PC-9 (cell line): ENCODE data around the gene PRDM13. TPM values are rescaled to one million over a fixed set of nuclear protein-coding genes. Genes with fewer than 3 reads are reported as not detected.

Source experiments
- BruUV-seq: library from RNA; stranded (reverse); fragments of 400-500 nt; replicated peaks from 2 replicates; lab custom pipeline; 2021; lab: Mats Ljungman, UMichigan
- CTCF ChIA-PET: fragments of 300-600 bp; sonication (Branson Sonifier 250); formaldehyde crosslinking; loops from one replicate; lab custom pipeline; 2022; ENCODE audit warnings: antibody characterized with exemption; lab: Charles Lee
- POLR2A ChIA-PET: fragments of 300-600 bp; sonication (Branson Sonifier 250); formaldehyde crosslinking; loops from one replicate; lab custom pipeline; 2022; ENCODE audit warnings: antibody characterized with exemption; ENCODE audit not compliant: unreplicated experiment; lab: Charles Lee
- DNase-seq, 2 experiments: peaks; one replicate each; pipeline versions ENCODE4 v3.0.0 to v3.0.0-alpha.2; 2015 to 2022; ENCODE audit warnings: mixed read lengths in 1 of 2
- H2AFZ ChIP-seq: fragments of 200-600 bp; sonication (generic); 2 replicates; pipeline ENCODE4 v1.8.1; 2017; ENCODE audit warnings: antibody characterized with exemption
- H3F3A ChIP-seq: fragments of 200-600 bp; sonication (generic); 2 replicates; pipeline ENCODE4 v1.8.1; 2017; ENCODE audit warnings: antibody characterized with exemption, mild to moderate bottlenecking, low read depth; ENCODE audit not compliant: insufficient read depth
- H3K27ac ChIP-seq: fragments of 200-600 bp; sonication (generic); 2 replicates; pipeline ENCODE4 v1.6.1; 2016; ENCODE audit warnings: mixed run types
- H3K27me3 ChIP-seq: fragments of 200-600 bp; sonication (generic); 2 replicates; pipeline ENCODE4 v1.6.1; 2016; ENCODE audit warnings: low read depth, mixed run types; ENCODE audit not compliant: insufficient read depth
- H3K36me3 ChIP-seq: fragments of 200-600 bp; sonication (generic); 2 replicates; pipeline ENCODE4 v1.6.1; 2016; ENCODE audit warnings: low read depth, mixed run types
- H3K4me1 ChIP-seq: fragments of 200-600 bp; sonication (generic); replicated peaks from 2 replicates; pipeline ENCODE4 v1.6.1; 2016; ENCODE audit warnings: mixed run types; ENCODE audit not compliant: insufficient read depth
- H3K4me2 ChIP-seq: fragments of 200-600 bp; sonication (generic); 2 replicates; pipeline ENCODE4 v1.6.1; 2017; ENCODE audit warnings: mixed run types
- H3K4me3 ChIP-seq: fragments of 200-600 bp; sonication (generic); 2 replicates; pipeline ENCODE4 v1.6.1; 2016; ENCODE audit warnings: mixed run types
- H3K79me2 ChIP-seq: fragments of 200-600 bp; sonication (generic); 2 replicates; pipeline ENCODE4 v1.6.1; 2017; ENCODE audit warnings: low read depth, mixed run types
- H3K9me2 ChIP-seq: fragments of 200-600 bp; sonication (generic); 2 replicates; pipeline ENCODE4 v1.8.1; 2017; ENCODE audit warnings: mild to moderate bottlenecking; ENCODE audit not compliant: insufficient read depth
- H3K9me3 ChIP-seq: fragments of 200-600 bp; sonication (generic); 2 replicates; pipeline ENCODE4 v1.8.1; 2016; ENCODE audit warnings: low read depth; ENCODE audit not compliant: insufficient read depth
- H4K20me1 ChIP-seq: fragments of 200-600 bp; sonication (generic); 2 replicates; pipeline ENCODE4 v1.8.1; 2017; ENCODE audit not compliant: insufficient read depth
- CTCF ChIP-seq: fragments of 200-600 bp; sonication (generic); conservative IDR thresholded peaks from 2 replicates; pipeline ENCODE4 v1.6.1; 2017; ENCODE audit warnings: mixed run types, antibody characterized with exemption, mild to moderate bottlenecking, moderate library complexity
- EZH2 ChIP-seq: fragments of 200-600 bp; sonication (generic); IDR thresholded peaks from 2 replicates; pipeline ENCODE4 v1.8.0; 2017; ENCODE audit warnings: antibody characterized with exemption, low read depth
- intact Hi-C: fragments of 100-400 bp; cut with micrococcal nuclease; formaldehyde crosslinking; loops from one replicate; pipeline ENCODE4 v1.10.0; 2022; ENCODE audit not compliant: unreplicated experiment
- total RNA-seq: library from RNA; stranded (reverse); gene quantifications from 2 replicates; pipeline ENCODE4 v1.2.3, GENCODE V29; 2021

The PRDM13 gene
- total RNA-seq, 1 experiment from 2014 or later, result not detected

DNA sequence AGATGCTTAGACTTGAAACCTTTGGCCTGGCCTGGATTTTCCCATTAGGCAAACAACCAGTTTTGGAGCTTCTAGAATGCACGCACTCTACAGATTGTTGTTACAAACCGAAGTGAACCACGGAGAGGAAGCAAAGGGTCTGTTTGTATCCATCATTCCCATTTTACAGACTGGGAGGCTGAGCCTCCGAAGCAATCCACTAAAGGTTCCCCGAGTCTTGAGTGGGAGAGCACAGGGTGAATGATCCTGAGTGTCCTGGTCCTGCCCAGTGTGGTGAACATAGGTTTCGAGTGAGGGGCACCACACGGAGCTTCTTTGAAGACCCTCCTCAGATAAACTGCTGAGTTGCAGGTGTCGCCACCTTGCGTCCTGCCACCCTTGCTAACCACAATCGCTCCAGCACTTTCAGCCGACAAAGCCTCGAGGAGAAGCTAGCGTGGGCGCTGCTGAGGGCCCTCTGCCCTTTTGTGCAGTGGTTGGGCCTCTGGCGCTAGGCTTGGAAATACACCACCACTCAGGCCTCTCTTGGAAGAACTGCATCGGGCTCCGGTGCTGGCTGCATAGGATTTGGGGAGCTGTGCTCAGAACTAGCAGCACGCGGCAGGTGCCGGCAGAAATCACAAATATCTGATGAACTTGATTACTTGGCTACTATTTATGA lies 1.4 kb upstream of the PRDM13 start:
- 0 out of 2 replicates have a peak, but pooled peaks cover 3% of the 10 kb centered on the region for H3K27me3 ChIP-seq
- ChIA-PET CTCF (no interaction called here), POLR2A (no interaction called here)

GRCh38 chr6:99605911-99606655 lies 550 bp upstream of the PRDM13 start:
- H3K4me1 ChIP-seq, result no peaks in the 10 kb centered on the region
- H3K79me2 ChIP-seq, result no peaks in the 10 kb centered on the region
- no peaks in the 10 kb centered on the region for H4K20me1 ChIP-seq
- H3F3A ChIP-seq, result no peaks in the 10 kb centered on the region
- POLR2A ChIA-PET, result no interaction called here
- H3K36me3 ChIP-seq, result no peaks in the 10 kb centered on the region
- CTCF ChIA-PET, result no interaction called here
- H3K4me3 ChIP-seq, result no peak overlapping the region
- no peak overlapping the region for H3K4me2 ChIP-seq
- no peaks in the 10 kb centered on the region for H3K9me2 ChIP-seq
- TF ChIP-seq CTCF, result no peak
- TF ChIP-seq EZH2, result no peak
- no peak for DNase-seq
- 0 out of 2 replicates have a peak, but pooled peaks cover 3% of the 10 kb centered on the region for H3K27me3 ChIP-seq
- intact Hi-C loops, result no loop called here
- no TSS peak for BruUV-seq
- no peak overlapping the region for H3K27ac ChIP-seq
- H2AFZ ChIP-seq, result 0 out of 2 replicates have a peak overlapping the region, but pooled peaks have one; percentile 36
- no peaks in the 10 kb centered on the region for H3K9me3 ChIP-seq

More for the DNA sequence above, 1.4 kb upstream of the PRDM13 start:
- Histone ChIP-seq H3K4me2 (no peak overlapping the region), H3K4me3 (no peak overlapping the region), H3K4me1 (no peaks in the 10 kb centered on the region), H4K20me1 (no peaks in the 10 kb centered on the region), H3F3A (no peaks in the 10 kb centered on the region), H3K9me3 (no peaks in the 10 kb centered on the region), H3K79me2 (no peaks in the 10 kb centered on the region), H3K36me3 (no peaks in the 10 kb centered on the region), H2AFZ (no peak overlapping the region), H3K9me2 (no peaks in the 10 kb centered on the region), H3K27ac (no peak overlapping the region)
- intact Hi-C loops, result no loop called here
- DNase-seq, result no peak
- no peak for TF ChIP-seq EZH2
- TF ChIP-seq CTCF, result no peak
- no TSS peak for BruUV-seq

GRCh38 chr6:99607416-99608036 lies 893 bp downstream of the PRDM13 start:
- no TSS peak for BruUV-seq

More at GRCh38 chr6:99607416-99608036, 893 bp downstream of the PRDM13 start:
- Histone ChIP-seq H3K27ac (no peak overlapping the region), H3K4me1 (no peaks in the 10 kb centered on the region), H3K9me2 (no peaks in the 10 kb centered on the region), H3K36me3 (no peaks in the 10 kb centered on the region), H3K9me3 (no peaks in the 10 kb centered on the region), H2AFZ (no peak overlapping the region), H3K4me3 (no peak overlapping the region), H3K79me2 (no peaks in the 10 kb centered on the region), H3F3A (no peaks in the 10 kb centered on the region), H3K27me3 (0 out of 2 replicates have a peak, but pooled peaks cover 3% of the 10 kb centered on the region), H4K20me1 (no peaks in the 10 kb centered on the region), H3K4me2 (no peak overlapping the region)
- intact Hi-C loops, result no loop called here
- CTCF ChIA-PET, result interaction anchor here (0.7 kb wide), 1 partner anchor 31 kb away, joined by 3 read pairs; no protein-coding TSS in a partner anchor
- no peak for TF ChIP-seq EZH2
- no peak for TF ChIP-seq CTCF
- DNase-seq, result no peak
- POLR2A ChIA-PET, result no interaction called here
